Spleen (tissue), 7 donors: ENCODE results near the gene DIP2C.

Experiments used
- POLR2AphosphoS5 ChIP-seq, 3 donors: sonication (generic); formaldehyde crosslinking; IDR thresholded peaks; one replicate each; pipeline ENCODE4 v1.5.1; 2017; ENCODE audit warnings: antibody characterized with exemption in 3 of 3
- TF ChIP-seq, protein P1 (sequence below), 11 experiments: fragments of 200-600 bp in 7 of 11; fragments of 450-650 bp in 4 of 11; sonication (generic) in 4 of 11; IDR thresholded peaks in 8 of 11; conservative IDR thresholded peaks in 3 of 11; 1 replicate in 7 of 11; 2 replicates in 4 of 11; pipeline versions ENCODE4 v1.4.0 to v1.8.0; 2016 to 2021; ENCODE audit warnings: antibody characterized with exemption in 11 of 11, inconsistent platforms in 4 of 11, mild to moderate bottlenecking in 1 of 11
- donor health status: DM: no; HTN: no; CAD: no; lungs with moderate emphysema.
- donor health status: DM: no; HTN: no; CAD: no.
- donor health status: DM: no; HTN: no; CAD: no.

GRCh38 chr10:247480-247879, 442.0 kb downstream of the DIP2C start:
- TF ChIP-seq, protein P1, sequence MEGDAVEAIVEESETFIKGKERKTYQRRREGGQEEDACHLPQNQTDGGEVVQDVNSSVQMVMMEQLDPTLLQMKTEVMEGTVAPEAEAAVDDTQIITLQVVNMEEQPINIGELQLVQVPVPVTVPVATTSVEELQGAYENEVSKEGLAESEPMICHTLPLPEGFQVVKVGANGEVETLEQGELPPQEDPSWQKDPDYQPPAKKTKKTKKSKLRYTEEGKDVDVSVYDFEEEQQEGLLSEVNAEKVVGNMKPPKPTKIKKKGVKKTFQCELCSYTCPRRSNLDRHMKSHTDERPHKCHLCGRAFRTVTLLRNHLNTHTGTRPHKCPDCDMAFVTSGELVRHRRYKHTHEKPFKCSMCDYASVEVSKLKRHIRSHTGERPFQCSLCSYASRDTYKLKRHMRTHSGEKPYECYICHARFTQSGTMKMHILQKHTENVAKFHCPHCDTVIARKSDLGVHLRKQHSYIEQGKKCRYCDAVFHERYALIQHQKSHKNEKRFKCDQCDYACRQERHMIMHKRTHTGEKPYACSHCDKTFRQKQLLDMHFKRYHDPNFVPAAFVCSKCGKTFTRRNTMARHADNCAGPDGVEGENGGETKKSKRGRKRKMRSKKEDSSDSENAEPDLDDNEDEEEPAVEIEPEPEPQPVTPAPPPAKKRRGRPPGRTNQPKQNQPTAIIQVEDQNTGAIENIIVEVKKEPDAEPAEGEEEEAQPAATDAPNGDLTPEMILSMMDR (IDR thresholded peaks at IDR 0.05 in 8 of 11, conservative IDR thresholded peaks at IDR 0.05 in 3 of 11) = no peak
- TF ChIP-seq POLR2AphosphoS5 (IDR thresholded peaks at IDR 0.05) = no peak
